ENCODE measurements around the gene RBM22. TPM values are rescaled to one million over a fixed set of nuclear protein-coding genes. Genes with fewer than 3 reads are reported as not detected.

RBM22 gene
- total RNA-seq, 1 experiment from 2014 or later = 61.4 TPM

- no TSS peak for BruUV-seq (replicated peaks)
- ATAC-seq (no peak), DNase-seq (ENCODE audit: low read depth, low spot score) (no peak)
- Histone ChIP-seq H3K9me3 (ENCODE audit: control insufficient read depth in 1 of 2, insufficient read depth in 1 of 2, low read depth in 1 of 2, low read length in 2 of 2) (no peaks in the 10 kb centered on the region), H3K4me1 (ENCODE audit: control insufficient read depth in 1 of 2, insufficient read depth in 2 of 2, low read length in 2 of 2) (peaks cover 3 to 4% of the 10 kb centered on the region in 2 experiments), H3K36me3 (ENCODE audit: control insufficient read depth in 1 of 2, insufficient read depth in 2 of 2, low read length in 2 of 2) (no peaks in the 10 kb centered on the region), H3K9ac (ENCODE audit: low read length) (no peak overlapping the region), H4K20me1 (ENCODE audit: insufficient read depth) (no peaks in the 10 kb centered on the region), H2AFZ (ENCODE audit: low read depth, low read length, poor library complexity, severe bottlenecking) (no peak overlapping the region), H3K4me3 (replicated peaks in 1 of 2; ENCODE audit: low read depth in 1 of 2, low read length in 2 of 2) (no peak overlapping the region), H3K4me2 (ENCODE audit: low read length) (no peak overlapping the region), H3K79me2 (ENCODE audit: insufficient read depth, low read length) (no peaks in the 10 kb centered on the region), H3K27ac (ENCODE audit: low read depth, low read length) (no peak overlapping the region), H3K9me2 (ENCODE audit: insufficient read depth) (no peaks in the 10 kb centered on the region), H3K27me3 (ENCODE audit: insufficient read depth, low read length) (no peaks in the 10 kb centered on the region)
- intact Hi-C loops (cut with micrococcal nuclease) = no loop called here
- ChIA-PET CTCF (no interaction called here), POLR2A (no interaction called here), RAD21 (ENCODE audit: low non-redundant PET in 1 of 2, low total read pairs in 2 of 2, uncharacterized antibody in 2 of 2, unreplicated experiment in 2 of 2) (interaction anchor here in 1 of 2 experiments (0.5 kb wide), 1 partner anchor 192 kb away, joined by 9 read pairs; no protein-coding TSS in a partner anchor)
- TF ChIP-seq ZNF274 (IDR thresholded peaks at IDR 0.05; ENCODE audit: low read depth, low read length) (no peak), CTCF (IDR thresholded peaks at IDR 0.05 in 2 of 3, conservative IDR thresholded peaks at IDR 0.05 in 1 of 3; ENCODE audit: borderline replicate concordance in 1 of 3, insufficient read depth in 1 of 3, low read depth in 2 of 3, low read length in 2 of 3) (no peak), SP1 (IDR thresholded peaks at IDR 0.05; ENCODE audit: low read depth) (no peak), ZFX (IDR thresholded peaks at IDR 0.05) (no peak), EZH2phosphoT487 (IDR thresholded peaks at IDR 0.05; ENCODE audit: borderline replicate concordance) (no peak), POLR2AphosphoS5 (IDR thresholded peaks at IDR 0.05; ENCODE audit: low read depth, low read length) (no peak)
Measured at GRCh38 chr5:150650021-150651006, 50.5 kb downstream of the RBM22 start.
